H1 (cell line): ENCODE results near the gene MSI2. TPM values are rescaled to one million over a fixed set of nuclear protein-coding genes. Genes with fewer than 3 reads are reported as not detected.

Experiments
- BRCA1 ChIP-seq: IDR thresholded peaks from 2 replicates; pipeline ENCODE4 v1.6.1; 2012; ENCODE audit warnings: low read depth, low read length, improper control_type of control experiment
- CHD7 ChIP-seq: fragments of 300-600 bp; sonication (generic); IDR thresholded peaks from 2 replicates; pipeline ENCODE4 v1.7.1; 2012; ENCODE audit warnings: low read length, moderate library complexity, mild to moderate bottlenecking, inconsistent platforms; ENCODE audit not compliant: insufficient replicate concordance
- CTCF ChIP-seq, 3 experiments: IDR thresholded peaks; 1 replicate in 2 of 3; 2 replicates in 1 of 3; pipeline versions ENCODE4 v1.5.1 to v1.6.1; 2011; ENCODE audit warnings: low read length in 3 of 3, mild to moderate bottlenecking in 3 of 3, inconsistent platforms in 2 of 3, low read depth in 1 of 3, moderate library complexity in 1 of 3; ENCODE audit not compliant: insufficient read depth in 1 of 3; ENCODE audit errors: control extremely low read depth in 1 of 3
- GTF2F1 ChIP-seq: IDR thresholded peaks from 2 replicates; pipeline ENCODE4 v1.6.1; 2012; ENCODE audit warnings: low read depth, low read length, improper control_type of control experiment, borderline replicate concordance
- KDM5A ChIP-seq: fragments of 200-600 bp; IDR thresholded peaks from 2 replicates; pipeline ENCODE4 v1.7.1; 2012; ENCODE audit warnings: mild to moderate bottlenecking, low read length, inconsistent platforms, mixed read lengths
- POU5F1 ChIP-seq: IDR thresholded peaks from 2 replicates; pipeline ENCODE4 v1.6.1; 2011; ENCODE audit warnings: low read depth, mild to moderate bottlenecking, low read length, moderate library complexity
- ZNF274 ChIP-seq: IDR thresholded peaks from 2 replicates; pipeline ENCODE4 v1.7.0; 2012; ENCODE audit warnings: low read length, borderline replicate concordance; ENCODE audit errors: extremely low read depth
- polyA plus RNA-seq, 7 experiments: library from polyadenylated mRNA; depleted of rRNA in 3 of 7; stranded (reverse) in 5 of 7; unstranded in 2 of 7; fragments of >200 nt in 5 of 7; fragments of 200-250 nt in 2 of 7; gene quantifications; 1 replicate in 5 of 7; 2 replicates in 1 of 7; 4 replicates in 1 of 7; pipeline versions ENCODE4 v1.2.1 to v1.2.3, GENCODE V29; 2011 to 2013; ENCODE audit warnings: missing spikeins in 2 of 7, mixed read lengths in 2 of 7
- total RNA-seq: library from RNA; stranded (reverse); fragmentation: NEBNext Ultra II Directional; extraction: Animal tissue kit (Norgen Biotek cat#: 25700); gene quantifications from 2 replicates; pipeline ENCODE4 v1.2.1, GENCODE V29; 2021

Gene MSI2
- total and polyA plus RNA-seq, 2 of the 8 experiments (the other 6 are each of a cell fraction or from before 2014, with no cell fraction given): 36.7 to 80.6 TPM

- TF ChIP-seq CHD7 (no peak), GTF2F1 (no peak), KDM5A (no peak), BRCA1 (no peak), ZNF274 (no peak), POU5F1 (no peak), CTCF (IDR thresholded peaks at IDR 0.05; ENCODE audit: control extremely low read depth in 1 of 3, insufficient read depth in 1 of 3, low read depth in 1 of 3, low read length in 3 of 3) (no peak)
Measured at GRCh38 chr17:57675427-57676387, 419.4 kb downstream of the MSI2 start (continued).
